Stimulated activated CD4-positive, alpha-beta T cell treated with anti-CD3 and anti-CD28 coated beads, Interleukin-2, amount 100 ng/mL, for 24 hours (primary cell): ENCODE results near the gene UNKL.

Source experiments
- DNase-seq, 2 donors: peaks; one replicate each; pipeline ENCODE4 v3.0.0-alpha.2; 2020

The UNKL gene

DNA sequence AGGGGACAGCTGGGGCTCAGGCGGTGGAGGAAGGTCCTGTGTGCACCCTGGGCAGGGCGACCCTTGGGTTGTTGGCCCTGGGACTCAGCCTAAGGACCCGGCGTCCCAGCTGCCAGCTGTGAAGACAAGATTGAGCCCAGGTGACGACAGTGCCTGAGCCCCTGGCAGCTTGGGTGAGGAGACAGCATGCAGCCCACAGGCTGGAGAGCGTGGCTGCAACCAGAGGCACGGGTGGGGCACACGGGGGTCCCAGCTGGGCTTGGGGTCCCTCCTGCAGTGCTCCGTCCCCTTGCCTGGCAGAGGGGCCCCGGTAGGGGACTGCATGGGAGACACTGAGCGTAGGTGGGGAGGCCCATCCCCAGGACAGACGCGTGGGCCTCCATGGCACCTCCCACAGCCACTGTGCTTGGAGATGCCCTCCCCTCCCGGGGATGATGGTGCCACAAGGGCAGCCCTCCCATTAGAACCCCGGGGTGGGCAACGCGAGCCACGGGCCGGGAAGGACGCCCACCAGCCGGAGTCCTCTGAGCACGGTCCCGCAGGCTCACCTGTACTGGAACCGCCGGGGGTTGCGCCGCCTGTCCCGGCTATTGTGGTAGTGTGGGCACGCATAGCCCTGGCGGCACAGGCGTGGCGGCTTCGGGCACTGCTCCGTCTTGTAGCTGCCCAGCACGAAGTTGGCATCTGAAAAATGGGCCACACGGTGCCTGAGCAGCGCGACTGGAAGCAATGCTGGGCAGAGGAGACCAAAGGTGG lies 15.5 kb downstream of the UNKL start:
- no peak for DNase-seq

DNA sequence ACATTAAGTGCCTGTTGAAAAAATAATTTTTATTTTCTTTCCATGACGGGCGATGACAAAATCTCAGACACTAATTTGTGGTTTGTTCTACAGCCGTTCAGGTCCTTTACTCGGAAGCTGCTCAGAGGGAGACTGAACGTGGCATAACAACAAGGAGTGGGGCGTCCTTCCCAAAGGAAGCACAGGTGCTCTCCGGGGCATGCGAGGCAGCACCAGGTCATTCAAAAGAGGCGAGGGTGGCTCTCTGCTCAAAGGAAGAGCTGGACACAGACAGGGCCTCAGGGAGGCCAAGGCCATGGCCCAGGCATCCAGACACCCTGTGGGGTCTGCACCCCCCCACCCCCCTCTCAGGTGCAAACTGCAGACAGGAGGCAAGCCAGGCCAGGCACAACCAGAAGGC lies 16.2 kb downstream of the UNKL start:
- no peak for DNase-seq

DNA sequence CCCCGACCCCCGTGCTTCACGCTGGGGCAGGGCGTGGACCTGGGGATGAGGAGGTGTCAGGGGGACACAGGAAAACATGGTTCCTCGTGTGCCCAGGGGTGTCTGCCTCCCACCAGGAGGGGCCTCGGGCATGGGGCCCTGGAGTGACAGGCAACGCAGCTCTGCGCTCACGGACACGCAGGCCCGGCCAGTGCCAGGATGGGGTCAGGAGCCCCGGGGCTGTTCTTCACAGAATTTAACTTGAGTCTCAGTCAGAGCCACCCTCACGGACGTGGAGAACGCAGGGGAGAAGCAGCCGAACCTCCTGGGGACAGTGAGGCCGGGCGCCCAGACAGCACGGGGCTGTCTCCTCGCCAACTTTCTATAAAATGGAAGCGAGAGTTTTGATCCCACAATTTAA lies 16.7 kb downstream of the UNKL start:
- no peak for DNase-seq

- DNase-seq: no peak
Observed at GRCh38 chr16:1395444-1396031, 19.0 kb downstream of the UNKL start.

- no peak for DNase-seq
Observed at GRCh38 chr16:1394367-1394951, 20.0 kb downstream of the UNKL start.

GRCh38 chr16:1393613-1394176 lies 20.8 kb downstream of the UNKL start:
- no peak for DNase-seq

DNA sequence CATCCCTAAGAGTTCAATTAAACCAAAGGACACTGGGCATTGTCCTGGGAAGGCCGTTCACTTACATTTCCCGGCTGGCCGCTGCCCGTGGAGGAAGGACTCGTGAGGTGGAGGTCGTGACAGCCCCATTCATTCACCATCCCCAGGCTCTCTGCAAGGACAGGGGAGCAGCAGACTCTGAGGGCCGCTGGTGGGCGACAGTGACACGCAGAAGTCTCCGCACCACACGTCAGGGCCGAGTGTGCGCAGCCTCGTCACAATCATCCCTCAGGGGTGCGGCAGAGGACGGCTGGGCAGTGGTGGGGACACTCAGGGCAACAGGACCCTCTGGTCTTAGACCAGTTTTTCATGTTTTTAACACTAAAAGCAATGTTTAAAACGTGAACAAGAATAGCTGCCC lies 21.7 kb downstream of the UNKL start:
- DNase-seq: no peak

DNA sequence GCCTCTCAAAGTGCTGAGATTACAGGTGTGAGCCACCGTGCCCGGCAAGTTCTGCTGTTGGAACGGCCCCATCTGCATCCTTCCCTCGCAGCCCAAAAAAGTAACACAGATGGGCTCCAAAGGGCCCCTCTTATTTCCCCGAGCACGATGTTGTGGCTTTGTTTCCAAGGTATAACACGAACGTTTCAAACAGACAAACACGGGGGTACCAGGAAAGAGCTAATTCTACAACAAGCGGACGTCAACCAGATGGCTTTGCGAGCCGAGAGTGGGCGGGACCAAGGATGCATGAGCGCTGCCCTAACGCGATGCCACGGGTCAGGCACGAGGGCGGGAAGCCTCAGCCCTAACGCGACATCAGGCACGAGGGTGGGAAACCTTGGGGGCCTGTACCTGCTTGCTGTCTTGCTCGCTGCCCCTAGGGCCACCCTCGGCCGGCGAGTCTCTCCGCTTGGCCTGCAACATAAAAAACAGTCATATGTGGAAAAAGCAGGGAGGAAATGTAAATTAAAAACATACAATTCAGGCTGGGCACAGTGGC lies 24.2 kb downstream of the UNKL start:
- DNase-seq: no peak

GRCh38 chr16:1389762-1390161 lies 24.7 kb downstream of the UNKL start:
- DNase-seq: no peak

- DNase-seq: no peak
Observed at GRCh38 chr16:1387331-1387730, 27.2 kb downstream of the UNKL start.

DNA sequence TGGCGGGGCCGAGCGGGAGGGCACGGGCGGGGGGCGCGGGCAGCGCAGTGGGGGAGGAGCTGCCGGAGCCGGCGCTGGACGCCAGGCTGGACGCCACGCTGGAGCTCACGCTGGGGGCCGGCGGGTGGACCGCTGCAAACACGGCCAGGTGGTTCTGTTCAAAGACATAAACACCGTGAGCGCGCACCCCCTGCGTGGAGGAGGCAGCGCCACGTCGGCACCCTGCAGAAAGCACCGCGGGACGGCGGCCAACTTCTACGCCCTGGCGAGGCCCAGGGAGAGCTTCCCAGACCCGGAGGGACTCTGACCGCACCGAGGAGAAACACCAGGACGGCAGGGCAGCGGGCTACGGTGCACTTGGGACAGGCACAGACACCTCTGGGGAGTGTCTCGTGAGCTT lies 29.3 kb downstream of the UNKL start:
- DNase-seq: no peak

DNA sequence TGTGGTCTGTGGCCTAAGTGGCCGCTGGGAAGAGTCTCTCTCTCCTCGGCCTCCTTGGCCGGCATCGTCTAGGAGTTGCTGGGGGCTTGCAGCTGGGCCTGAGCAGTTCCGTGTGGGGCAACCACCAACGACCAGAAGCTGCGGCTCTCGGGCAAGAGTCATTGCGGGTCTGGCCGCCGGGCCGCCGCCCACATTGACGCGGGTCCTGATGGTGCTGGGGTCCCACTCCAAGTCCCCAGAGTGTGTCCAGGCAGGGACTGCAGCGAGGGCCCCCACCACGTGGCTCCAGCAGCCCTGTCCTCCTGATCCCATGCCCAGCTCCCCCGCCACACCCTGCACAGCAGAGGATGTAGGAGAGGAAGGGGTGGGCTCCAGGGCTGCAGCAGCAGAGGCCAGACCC lies 30.9 kb downstream of the UNKL start:
- DNase-seq: no peak

GRCh38 chr16:1381612-1382406 lies 32.7 kb downstream of the UNKL start:
- DNase-seq: no peak

- no peak for DNase-seq
Observed at GRCh38 chr16:1380195-1380594, 34.3 kb downstream of the UNKL start.

DNA sequence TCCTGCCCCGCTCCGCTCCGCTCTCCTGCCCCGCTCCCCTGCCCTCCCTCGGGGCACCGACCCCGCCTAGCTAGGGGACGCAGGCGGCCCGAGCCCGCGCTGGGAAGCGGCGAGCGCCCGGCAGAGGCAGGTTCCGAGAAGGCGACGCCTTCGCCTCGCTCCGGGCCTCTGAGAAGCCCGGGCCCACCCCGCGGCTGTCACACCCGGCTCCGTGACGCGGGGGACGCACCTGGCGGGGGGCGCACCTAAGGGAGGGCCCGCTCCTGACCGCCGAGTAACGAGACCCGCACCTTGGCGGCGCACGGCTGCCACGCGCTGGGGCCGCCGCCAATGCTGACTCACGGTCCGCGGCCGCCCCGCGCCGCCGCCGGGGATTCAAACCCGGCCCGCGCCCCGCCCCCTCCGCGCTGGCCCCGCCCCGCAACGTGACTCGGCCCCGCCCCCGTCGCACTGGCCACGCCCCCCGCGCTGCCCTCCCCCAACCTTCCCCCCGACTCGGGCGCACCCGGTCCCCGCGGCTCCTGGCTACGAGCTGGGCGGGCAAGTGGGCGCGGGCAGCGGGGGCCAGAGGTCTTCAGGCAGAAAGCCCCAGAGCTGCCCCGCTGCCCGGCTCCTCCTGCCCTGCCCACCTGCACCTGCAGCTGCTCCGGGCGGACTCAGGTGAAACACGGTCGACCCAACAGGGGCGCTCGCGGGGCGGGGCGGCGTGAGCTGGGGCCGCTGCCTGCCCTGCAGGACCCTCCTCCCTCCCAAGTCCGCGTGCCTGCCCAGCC lies 35.0 kb downstream of the UNKL start:
- DNase-seq: peak; percentile 80 to 82

DNA sequence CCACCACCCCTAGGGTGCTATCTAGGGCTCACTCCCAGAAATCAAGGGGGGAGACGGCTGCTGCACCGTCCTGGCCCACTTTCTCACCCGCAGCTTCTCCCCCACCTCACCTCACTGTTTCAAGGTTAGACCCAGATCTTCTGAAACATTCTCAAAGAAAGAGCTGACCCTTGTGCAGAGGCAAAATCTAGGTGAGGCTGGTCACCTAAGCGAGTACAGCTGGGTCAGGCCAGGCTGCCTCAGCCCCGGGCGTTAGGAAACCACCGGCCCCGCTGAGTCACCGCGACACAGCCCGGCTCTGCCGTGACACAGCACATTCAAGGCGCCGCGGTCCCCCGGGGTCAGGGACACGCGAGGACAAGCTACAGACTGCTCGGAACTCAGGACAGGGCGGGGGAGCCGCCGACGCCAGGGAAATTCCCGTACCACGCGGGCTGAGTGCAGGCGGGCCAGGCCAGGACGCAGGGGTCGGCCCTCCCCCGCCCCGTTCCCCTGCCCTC lies 35.6 kb downstream of the UNKL start:
- DNase-seq: peak; percentile 76 to 78

GRCh38 chr16:1378087-1378803 lies 36.3 kb downstream of the UNKL start:
- DNase-seq: no peak

- no peak for DNase-seq
Observed at GRCh38 chr16:1377406-1378010, 37.0 kb downstream of the UNKL start.

GRCh38 chr16:1375741-1376410 lies 38.6 kb downstream of the UNKL start:
- no peak for DNase-seq

GRCh38 chr16:1375298-1375640 lies 39.2 kb downstream of the UNKL start:
- no peak for DNase-seq
